Smooth muscle cell (in vitro differentiated cells): Measurements from ENCODE around the gene ADGRB3. TPM values are rescaled to one million over a fixed set of nuclear protein-coding genes. Genes with fewer than 3 reads are reported as not detected.

Source experiments
- DNase-seq: peaks from one replicate; lab custom pipeline; 2025; ENCODE audit not compliant: unreplicated experiment; lab: John Stamatoyannopoulos, UW
- H2AFZ ChIP-seq: fragments of 200-600 bp; sonication (generic); 2 replicates; pipeline ENCODE4 v1.6.0; 2016; ENCODE audit warnings: antibody characterized with exemption, low read depth, mild to moderate bottlenecking
- H3F3A ChIP-seq: fragments of 200-600 bp; sonication (generic); 2 replicates; pipeline ENCODE4 v1.6.0; 2017; ENCODE audit warnings: antibody characterized with exemption, low read depth
- H3K27ac ChIP-seq: fragments of 200-600 bp; sonication (generic); 2 replicates; pipeline ENCODE4 v1.5.1; 2016; ENCODE audit warnings: low read depth, mild to moderate bottlenecking
- H3K27me3 ChIP-seq: fragments of 200-600 bp; sonication (generic); 2 replicates; pipeline ENCODE4 v1.6.1; 2016; ENCODE audit warnings: low read depth, mild to moderate bottlenecking
- H3K36me3 ChIP-seq: fragments of 200-600 bp; sonication (generic); 2 replicates; pipeline ENCODE4 v1.5.1; 2016; ENCODE audit warnings: low read depth
- H3K4me1 ChIP-seq: fragments of 200-600 bp; sonication (generic); 2 replicates; pipeline ENCODE4 v1.5.1; 2016; ENCODE audit warnings: low read depth
- H3K4me2 ChIP-seq: fragments of 200-600 bp; sonication (generic); 2 replicates; pipeline ENCODE4 v1.6.0; 2016; ENCODE audit warnings: mild to moderate bottlenecking
- H3K4me3 ChIP-seq: fragments of 200-600 bp; sonication (generic); 2 replicates; pipeline ENCODE4 v1.5.1; 2016; ENCODE audit warnings: mild to moderate bottlenecking
- H3K79me2 ChIP-seq: fragments of 200-600 bp; sonication (generic); 2 replicates; pipeline ENCODE4 v1.6.0; 2016; ENCODE audit warnings: low read depth, mild to moderate bottlenecking
- H3K9ac ChIP-seq: fragments of 200-600 bp; sonication (generic); 2 replicates; pipeline ENCODE4 v1.6.0; 2016; ENCODE audit warnings: low read depth
- H3K9me3 ChIP-seq: fragments of 200-600 bp; sonication (generic); replicated peaks from 2 replicates; pipeline ENCODE4 v1.5.1; 2016; ENCODE audit warnings: low read depth
- H4K20me1 ChIP-seq: fragments of 200-600 bp; sonication (generic); 2 replicates; pipeline ENCODE4 v1.6.0; 2016; ENCODE audit warnings: low read depth
- CTCF ChIP-seq: fragments of 200-600 bp; sonication (generic); IDR thresholded peaks from 2 replicates; pipeline ENCODE4 v1.5.1; 2017; ENCODE audit warnings: borderline replicate concordance, mild to moderate bottlenecking, antibody characterized with exemption; ENCODE audit not compliant: insufficient read depth, poor library complexity, severe bottlenecking
- WGBS: methylation state at CpG from one replicate; pipeline ENCODE4 v1.1.7; 2016; ENCODE audit warnings: low lambda C conversion rate; 5-methylcytosine and 5-hydroxymethylcytosine counted together
- polyA plus RNA-seq: library from polyadenylated mRNA; unstranded; fragments of >200 nt; fragmentation: Nextera tagmentation; extraction: Ambion mirVana; gene quantifications from 2 replicates; pipeline ENCODE4 v1.2.1, GENCODE V29; 2016
- total RNA-seq: library from RNA; depleted of rRNA; stranded (reverse); fragments of >200 nt; gene quantifications from 2 replicates; pipeline ENCODE4 v1.2.3, GENCODE V29; 2014

ADGRB3 gene
- total and polyA plus RNA-seq, 2 experiments from 2014 or later = 0.34 to 0.63 TPM

GRCh38 chr6:68691120-68691519, 56.0 kb downstream of the ADGRB3 start:
- WGBS = 76% methylated on average over 3 of the region's 3 CpGs
- no peak for TF ChIP-seq CTCF

GRCh38 chr6:68693271-68693670, 58.2 kb downstream of the ADGRB3 start:
- Histone ChIP-seq H3K4me2 (no peak overlapping the region), H3F3A (no peaks in the 10 kb centered on the region), H3K36me3 (no peaks in the 10 kb centered on the region), H3K9me3 (no peaks in the 10 kb centered on the region), H4K20me1 (no peaks in the 10 kb centered on the region), H3K27ac (no peak overlapping the region), H3K79me2 (no peaks in the 10 kb centered on the region), H2AFZ (no peak overlapping the region), H3K27me3 (no peaks in the 10 kb centered on the region), H3K4me3 (no peak overlapping the region), H3K9ac (no peak overlapping the region), H3K4me1 (no peaks in the 10 kb centered on the region)
- WGBS = 88% methylated on average over 1 of the region's 1 CpG
- no peak for DNase-seq
- no peak for TF ChIP-seq CTCF

More at GRCh38 chr6:68691120-68691519, 56.0 kb downstream of the ADGRB3 start:
- Histone ChIP-seq H3F3A (no peaks in the 10 kb centered on the region), H3K4me3 (no peak overlapping the region), H3K9ac (no peak overlapping the region), H3K36me3 (no peaks in the 10 kb centered on the region), H4K20me1 (no peaks in the 10 kb centered on the region), H3K27me3 (no peaks in the 10 kb centered on the region), H3K27ac (no peak overlapping the region), H3K4me1 (no peaks in the 10 kb centered on the region), H3K4me2 (no peak overlapping the region), H2AFZ (no peak overlapping the region), H3K79me2 (no peaks in the 10 kb centered on the region), H3K9me3 (no peaks in the 10 kb centered on the region)
- no peak for DNase-seq

- no peaks in the 10 kb centered on the region for H3K36me3 ChIP-seq
- H2AFZ ChIP-seq = no peak overlapping the region
- no peak overlapping the region for H3K27ac ChIP-seq
- no peaks in the 10 kb centered on the region for H3K27me3 ChIP-seq
- H3K9ac ChIP-seq = no peak overlapping the region
- H3F3A ChIP-seq = no peaks in the 10 kb centered on the region
- WGBS = 92% methylated on average over 4 of the region's 4 CpGs
- TF ChIP-seq CTCF = no peak
- H4K20me1 ChIP-seq = no peaks in the 10 kb centered on the region
- no peak overlapping the region for H3K4me2 ChIP-seq
- no peak for DNase-seq
- no peak overlapping the region for H3K4me3 ChIP-seq
- no peaks in the 10 kb centered on the region for H3K4me1 ChIP-seq
- no peaks in the 10 kb centered on the region for H3K9me3 ChIP-seq
- H3K79me2 ChIP-seq = no peaks in the 10 kb centered on the region
Observed at GRCh38 chr6:68695403-68695802, 60.3 kb downstream of the ADGRB3 start.

GRCh38 chr6:68695838-68696237, 60.8 kb downstream of the ADGRB3 start:
- H3K27ac ChIP-seq = no peak overlapping the region
- WGBS = 76% methylated on average over 6 of the region's 6 CpGs
- no peaks in the 10 kb centered on the region for H3K4me1 ChIP-seq
- H3F3A ChIP-seq = no peaks in the 10 kb centered on the region
- no peaks in the 10 kb centered on the region for H3K27me3 ChIP-seq
- no peak overlapping the region for H3K4me3 ChIP-seq
- H3K9ac ChIP-seq = no peak overlapping the region
- no peaks in the 10 kb centered on the region for H3K9me3 ChIP-seq
- H4K20me1 ChIP-seq = no peaks in the 10 kb centered on the region
- no peaks in the 10 kb centered on the region for H3K36me3 ChIP-seq
- no peaks in the 10 kb centered on the region for H3K79me2 ChIP-seq
- H2AFZ ChIP-seq = no peak overlapping the region
- no peak for DNase-seq
- no peak overlapping the region for H3K4me2 ChIP-seq
- TF ChIP-seq CTCF = no peak
